Activated naive CD4-positive, alpha-beta T cell treated with anti-CD3 and anti-CD28 coated beads, Interleukin-2, amount 50 U/mL, for 16 hours (primary cell): ENCODE results near the gene STAB1.

ENCODE experiments used
- DNase-seq: peaks from one replicate; pipeline ENCODE4 v3.0.0-alpha.2; 2020

The STAB1 gene

DNA sequence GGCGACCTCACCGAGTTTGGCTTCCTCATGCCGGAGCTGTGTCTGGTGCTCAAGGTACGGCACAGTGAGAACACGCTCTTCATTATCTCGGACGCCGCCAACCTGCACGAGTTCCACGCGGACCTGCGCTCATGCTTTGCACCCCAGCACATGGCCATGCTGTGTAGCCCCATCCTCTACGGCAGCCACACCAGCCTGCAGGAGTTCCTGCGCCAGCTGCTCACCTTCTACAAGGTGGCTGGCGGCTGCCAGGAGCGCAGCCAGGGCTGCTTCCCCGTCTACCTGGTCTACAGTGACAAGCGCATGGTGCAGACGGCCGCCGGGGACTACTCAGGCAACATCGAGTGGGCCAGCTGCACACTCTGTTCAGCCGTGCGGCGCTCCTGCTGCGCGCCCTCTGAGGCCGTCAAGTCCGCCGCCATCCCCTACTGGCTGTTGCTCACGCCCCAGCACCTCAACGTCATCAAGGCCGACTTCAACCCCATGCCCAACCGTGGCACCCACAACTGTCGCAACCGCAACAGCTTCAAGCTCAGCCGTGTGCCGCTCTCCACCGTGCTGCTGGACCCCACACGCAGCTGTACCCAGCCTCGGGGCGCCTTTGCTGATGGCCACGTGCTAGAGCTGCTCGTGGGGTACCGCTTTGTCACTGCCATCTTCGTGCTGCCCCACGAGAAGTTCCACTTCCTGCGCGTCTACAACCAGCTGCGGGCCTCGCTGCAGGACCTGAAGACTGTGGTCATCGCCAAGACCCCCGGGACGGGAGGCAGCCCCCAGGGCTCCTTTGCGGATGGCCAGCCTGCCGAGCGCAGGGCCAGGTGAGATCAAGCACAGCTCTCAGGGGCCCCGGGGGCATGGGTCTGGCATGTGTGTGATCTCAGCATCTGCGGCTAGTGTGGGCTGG, 7.1 kb upstream of the STAB1 start:
- DNase-seq = no peak

- no peak for DNase-seq
Observed at GRCh38 chr3:52488746-52489145, 6.4 kb upstream of the STAB1 start.

- DNase-seq = no peak
Observed at GRCh38 chr3:52489453-52489852, 5.7 kb upstream of the STAB1 start.

- DNase-seq = no peak
Observed at GRCh38 chr3:52490035-52490938, 4.9 kb upstream of the STAB1 start.

- DNase-seq = no peak
Observed at GRCh38 chr3:52490939-52491526, 4.1 kb upstream of the STAB1 start.

- no peak for DNase-seq
Observed at GRCh38 chr3:52492059-52492458, 3.1 kb upstream of the STAB1 start.

- DNase-seq = no peak
Observed at GRCh38 chr3:52493232-52494017, 1.7 kb upstream of the STAB1 start.

- DNase-seq = no peak
Observed at GRCh38 chr3:52494445-52494844, 693 bp upstream of the STAB1 start.

GRCh38 chr3:52495777-52496602, 852 bp downstream of the STAB1 start:
- DNase-seq = no peak

GRCh38 chr3:52498137-52499054, 3.3 kb downstream of the STAB1 start:
- no peak for DNase-seq

GRCh38 chr3:52501046-52501445, 5.9 kb downstream of the STAB1 start:
- DNase-seq = no peak

- DNase-seq = no peak
Observed at GRCh38 chr3:52502001-52502400, 6.9 kb downstream of the STAB1 start.

DNA sequence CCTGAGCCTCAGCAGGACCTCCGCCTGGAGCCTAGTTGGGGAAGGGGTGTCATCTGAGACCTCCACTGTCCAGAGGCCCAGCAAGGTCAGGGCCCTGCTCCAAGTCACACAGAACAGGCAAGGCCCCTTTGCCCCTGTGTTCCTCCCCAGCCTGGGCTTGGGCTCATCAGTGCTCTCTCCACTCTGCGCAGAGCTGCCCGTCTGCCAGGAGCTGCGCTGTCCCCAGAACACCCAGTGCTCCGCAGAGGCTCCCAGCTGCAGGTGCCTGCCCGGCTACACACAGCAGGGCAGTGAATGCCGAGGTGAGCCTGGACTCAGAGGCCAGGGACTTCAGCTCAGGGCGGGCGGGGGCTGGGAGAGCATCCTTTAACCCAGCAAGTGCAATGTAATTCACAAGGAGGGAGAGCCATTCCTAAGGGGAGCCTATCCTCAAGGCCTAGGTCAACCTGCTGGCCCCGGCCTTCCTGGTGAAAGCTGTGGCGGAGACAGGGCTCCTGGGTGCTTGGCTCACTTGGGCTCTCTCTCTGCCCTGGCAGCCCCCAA, 7.7 kb downstream of the STAB1 start:
- DNase-seq = no peak

DNA sequence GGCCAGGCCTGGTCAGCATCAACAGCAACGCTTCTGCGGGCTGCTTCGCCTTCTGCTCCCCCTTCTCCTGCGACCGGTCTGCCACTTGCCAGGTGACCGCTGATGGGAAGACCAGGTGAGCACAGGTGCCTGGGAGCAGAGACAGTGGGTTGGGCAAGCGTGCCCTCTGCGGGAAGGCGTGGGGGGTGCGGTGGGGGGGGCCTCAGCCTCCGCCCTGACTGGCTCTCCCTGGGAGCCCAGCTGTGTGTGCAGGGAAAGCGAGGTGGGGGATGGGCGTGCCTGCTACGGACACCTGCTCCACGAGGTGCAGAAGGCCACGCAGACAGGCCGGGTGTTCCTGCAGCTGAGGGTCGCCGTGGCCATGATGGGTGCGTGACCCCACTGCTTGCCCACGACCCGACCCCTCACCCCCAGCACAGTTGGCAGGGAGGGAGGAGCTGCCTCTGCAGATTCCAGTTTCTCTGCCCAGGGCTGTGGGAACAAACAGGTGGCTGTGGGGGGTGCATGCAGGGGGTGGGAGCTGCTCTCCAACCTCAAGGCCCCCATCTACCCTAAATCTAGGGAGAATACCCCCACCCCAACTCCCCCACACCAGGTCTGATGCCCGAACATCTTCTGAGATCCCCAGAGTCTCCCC, 8.8 kb downstream of the STAB1 start:
- no peak for DNase-seq

- DNase-seq = no peak
Observed at GRCh38 chr3:52504977-52505376, 9.8 kb downstream of the STAB1 start.

- DNase-seq = no peak
Observed at GRCh38 chr3:52506266-52506966, 11.3 kb downstream of the STAB1 start.

- no peak for DNase-seq
Observed at GRCh38 chr3:52507359-52507758, 12.2 kb downstream of the STAB1 start.

- no peak for DNase-seq
Observed at GRCh38 chr3:52509753-52510328, 14.7 kb downstream of the STAB1 start.

DNA sequence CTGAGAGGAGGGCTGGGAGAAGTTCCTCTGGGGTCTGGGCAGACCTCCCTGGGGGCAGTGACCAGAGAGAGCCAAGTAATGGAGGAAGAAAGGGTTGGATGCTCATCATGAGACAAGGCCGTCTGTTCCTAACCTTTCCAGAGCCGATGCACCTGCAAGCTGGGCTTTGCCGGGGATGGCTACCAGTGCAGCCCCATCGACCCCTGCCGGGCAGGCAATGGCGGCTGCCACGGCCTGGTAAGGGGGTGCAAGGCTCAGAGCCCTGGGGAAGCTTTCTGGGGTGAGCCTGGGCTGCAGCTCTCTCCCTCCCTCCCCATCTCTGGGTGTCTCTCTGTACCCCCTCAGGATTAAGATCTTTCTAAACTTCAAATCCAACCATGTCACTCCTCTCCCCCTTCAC, 16.4 kb downstream of the STAB1 start:
- DNase-seq = no peak
